DMS114 treated with DMSO at 0.1 percent for 48 hours (cell line): ENCODE measurements around the gene DAZ2.
"Not testable (repeated sequence)": the region's sequence is repeated elsewhere in the genome, so short reads cannot be mapped to it uniquely, and the experiment has no call there.

ENCODE experiments used
- DNase-seq: peaks from one replicate; lab custom pipeline; 2025; ENCODE audit not compliant: unreplicated experiment; lab: John Stamatoyannopoulos, UW

Gene DAZ2, protein sequence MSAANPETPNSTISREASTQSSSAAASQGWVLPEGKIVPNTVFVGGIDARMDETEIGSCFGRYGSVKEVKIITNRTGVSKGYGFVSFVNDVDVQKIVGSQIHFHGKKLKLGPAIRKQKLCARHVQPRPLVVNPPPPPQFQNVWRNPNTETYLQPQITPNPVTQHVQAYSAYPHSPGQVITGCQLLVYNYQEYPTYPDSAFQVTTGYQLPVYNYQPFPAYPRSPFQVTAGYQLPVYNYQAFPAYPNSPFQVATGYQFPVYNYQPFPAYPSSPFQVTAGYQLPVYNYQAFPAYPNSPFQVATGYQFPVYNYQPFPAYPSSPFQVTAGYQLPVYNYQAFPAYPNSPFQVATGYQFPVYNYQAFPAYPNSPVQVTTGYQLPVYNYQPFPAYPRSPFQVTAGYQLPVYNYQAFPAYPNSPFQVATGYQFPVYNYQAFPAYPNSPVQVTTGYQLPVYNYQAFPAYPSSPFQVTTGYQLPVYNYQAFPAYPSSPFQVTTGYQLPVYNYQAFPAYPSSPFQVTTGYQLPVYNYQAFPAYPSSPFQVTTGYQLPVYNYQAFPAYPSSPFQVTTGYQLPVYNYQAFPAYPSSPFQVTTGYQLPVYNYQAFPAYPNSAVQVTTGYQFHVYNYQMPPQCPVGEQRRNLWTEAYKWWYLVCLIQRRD

DNA sequence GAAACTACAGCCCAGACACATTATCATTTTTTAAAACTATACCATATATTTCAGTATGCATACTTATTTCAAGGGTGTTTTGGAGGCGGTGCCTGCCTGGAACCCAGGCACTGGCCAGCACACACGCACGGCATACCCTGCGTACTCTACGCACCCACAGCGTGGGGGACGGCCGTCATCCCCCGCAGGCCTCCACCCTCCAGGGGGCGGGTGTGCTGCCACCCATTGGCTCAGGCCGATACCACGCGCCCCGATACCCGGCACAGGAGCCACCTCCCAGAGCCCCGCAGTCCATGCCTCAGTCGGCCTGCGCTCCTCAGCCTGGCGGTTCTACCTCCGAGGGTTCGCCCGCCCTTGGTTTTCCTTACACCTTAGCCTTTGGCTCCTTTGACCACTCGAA, at the start of gene DAZ2:
Gene DAZ2 (plus strand): TSS at position 301 of the 400 bp plus-strand sequence. CDS start 208 bp downstream, outside the sequence.
- DNase-seq: not testable (repeated sequence)

DNA sequence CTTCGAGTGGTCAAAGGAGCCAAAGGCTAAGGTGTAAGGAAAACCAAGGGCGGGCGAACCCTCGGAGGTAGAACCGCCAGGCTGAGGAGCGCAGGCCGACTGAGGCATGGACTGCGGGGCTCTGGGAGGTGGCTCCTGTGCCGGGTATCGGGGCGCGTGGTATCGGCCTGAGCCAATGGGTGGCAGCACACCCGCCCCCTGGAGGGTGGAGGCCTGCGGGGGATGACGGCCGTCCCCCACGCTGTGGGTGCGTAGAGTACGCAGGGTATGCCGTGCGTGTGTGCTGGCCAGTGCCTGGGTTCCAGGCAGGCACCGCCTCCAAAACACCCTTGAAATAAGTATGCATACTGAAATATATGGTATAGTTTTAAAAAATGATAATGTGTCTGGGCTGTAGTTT, 20.4 kb upstream of the DAZ2 start, which contains the start of gene DAZ1:
Gene DAZ1 (minus strand): TSS at position 101 of the 400 bp plus-strand sequence. CDS start 208 bp downstream, outside the sequence.
- not testable (repeated sequence) for DNase-seq

DNA sequence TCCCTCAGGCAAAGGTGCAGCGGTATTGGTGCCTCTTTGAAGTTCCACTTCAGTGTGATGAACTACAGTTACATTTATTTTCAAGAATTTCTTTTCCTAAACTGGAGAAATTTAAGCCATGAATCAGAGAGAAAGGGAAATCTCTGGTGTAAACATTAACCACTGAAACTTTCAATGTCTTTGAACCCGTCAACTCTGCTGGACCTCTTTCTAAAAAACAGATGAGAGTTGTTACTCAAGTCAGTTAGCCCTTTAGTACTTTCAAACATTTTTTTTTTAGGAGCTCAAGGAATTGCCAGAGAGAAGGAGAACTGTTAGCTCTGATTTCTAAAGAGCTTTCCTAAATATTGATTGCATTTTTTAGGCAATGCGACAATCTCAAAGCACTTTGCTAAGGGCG, 11.9 kb upstream of the DAZ2 start:
- DNase-seq: not testable (repeated sequence)

DNA sequence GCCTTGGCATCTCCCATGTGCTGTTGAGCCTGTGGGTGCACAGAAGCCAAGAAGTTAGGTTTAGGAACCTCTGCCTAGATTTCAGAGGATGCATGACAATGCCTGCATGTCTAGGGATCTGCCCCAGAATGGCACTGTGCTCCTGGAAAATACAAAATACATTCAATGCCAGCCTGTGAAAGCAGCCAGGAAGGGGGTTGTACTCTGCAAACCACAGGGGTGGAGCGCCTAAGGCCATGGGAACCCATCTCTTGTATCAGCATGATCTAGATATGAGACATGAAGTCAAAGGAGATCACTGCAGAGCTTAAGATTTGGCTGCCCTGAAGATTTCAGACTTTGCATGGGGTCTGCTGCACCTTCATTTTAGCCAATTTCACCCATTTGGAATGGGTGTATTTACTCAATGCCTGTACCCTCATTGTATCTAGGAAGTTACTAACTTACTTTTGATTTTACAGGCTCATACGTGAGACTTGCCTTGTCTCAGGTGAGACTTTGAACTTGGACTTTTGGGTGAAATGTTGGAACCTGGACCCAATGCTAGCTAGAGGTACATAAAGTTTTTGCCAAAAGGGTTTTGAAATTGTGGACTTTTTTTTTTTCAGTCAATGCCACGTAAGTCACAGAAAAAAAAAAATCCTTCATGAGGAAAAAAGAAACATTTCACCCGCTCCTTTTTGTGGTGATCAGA, 9.4 kb upstream of the DAZ2 start:
- DNase-seq: not testable (repeated sequence)

DNA sequence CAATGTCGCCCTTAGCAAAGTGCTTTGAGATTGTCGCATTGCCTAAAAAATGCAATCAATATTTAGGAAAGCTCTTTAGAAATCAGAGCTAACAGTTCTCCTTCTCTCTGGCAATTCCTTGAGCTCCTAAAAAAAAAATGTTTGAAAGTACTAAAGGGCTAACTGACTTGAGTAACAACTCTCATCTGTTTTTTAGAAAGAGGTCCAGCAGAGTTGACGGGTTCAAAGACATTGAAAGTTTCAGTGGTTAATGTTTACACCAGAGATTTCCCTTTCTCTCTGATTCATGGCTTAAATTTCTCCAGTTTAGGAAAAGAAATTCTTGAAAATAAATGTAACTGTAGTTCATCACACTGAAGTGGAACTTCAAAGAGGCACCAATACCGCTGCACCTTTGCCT, 8.7 kb upstream of the DAZ2 start:
- DNase-seq: not testable (repeated sequence)
